ENCODE results near the gene CALHM4.

CALHM4 gene

DNA sequence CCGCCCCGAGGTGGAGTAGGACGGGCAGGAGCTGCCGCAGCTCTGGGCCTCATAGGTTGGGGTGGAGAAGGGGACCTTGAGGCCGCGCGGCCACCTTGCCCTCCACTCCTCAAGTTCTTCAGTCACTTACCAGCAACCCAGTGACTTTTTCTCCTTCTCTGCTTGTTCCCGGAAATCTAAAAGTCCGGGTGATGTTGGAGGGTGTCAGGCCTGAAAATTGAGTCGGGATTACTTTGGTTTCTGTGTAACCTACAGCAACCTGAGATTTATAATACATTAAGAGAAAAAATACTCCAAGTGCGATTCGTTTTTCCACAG is 18.1 kb downstream of the CALHM4 start:
- H3K4me3 ChIP-seq (ENCODE audit: low read depth, low read length) = peak overlapping the region; percentile 98
- TF ChIP-seq, protein P1, sequence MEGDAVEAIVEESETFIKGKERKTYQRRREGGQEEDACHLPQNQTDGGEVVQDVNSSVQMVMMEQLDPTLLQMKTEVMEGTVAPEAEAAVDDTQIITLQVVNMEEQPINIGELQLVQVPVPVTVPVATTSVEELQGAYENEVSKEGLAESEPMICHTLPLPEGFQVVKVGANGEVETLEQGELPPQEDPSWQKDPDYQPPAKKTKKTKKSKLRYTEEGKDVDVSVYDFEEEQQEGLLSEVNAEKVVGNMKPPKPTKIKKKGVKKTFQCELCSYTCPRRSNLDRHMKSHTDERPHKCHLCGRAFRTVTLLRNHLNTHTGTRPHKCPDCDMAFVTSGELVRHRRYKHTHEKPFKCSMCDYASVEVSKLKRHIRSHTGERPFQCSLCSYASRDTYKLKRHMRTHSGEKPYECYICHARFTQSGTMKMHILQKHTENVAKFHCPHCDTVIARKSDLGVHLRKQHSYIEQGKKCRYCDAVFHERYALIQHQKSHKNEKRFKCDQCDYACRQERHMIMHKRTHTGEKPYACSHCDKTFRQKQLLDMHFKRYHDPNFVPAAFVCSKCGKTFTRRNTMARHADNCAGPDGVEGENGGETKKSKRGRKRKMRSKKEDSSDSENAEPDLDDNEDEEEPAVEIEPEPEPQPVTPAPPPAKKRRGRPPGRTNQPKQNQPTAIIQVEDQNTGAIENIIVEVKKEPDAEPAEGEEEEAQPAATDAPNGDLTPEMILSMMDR (IDR thresholded peaks at IDR 0.05; ENCODE audit: control insufficient read depth, extremely low read depth, insufficient read depth) = no peak
- DNase-seq (ENCODE audit: low read depth) = no peak

DNA sequence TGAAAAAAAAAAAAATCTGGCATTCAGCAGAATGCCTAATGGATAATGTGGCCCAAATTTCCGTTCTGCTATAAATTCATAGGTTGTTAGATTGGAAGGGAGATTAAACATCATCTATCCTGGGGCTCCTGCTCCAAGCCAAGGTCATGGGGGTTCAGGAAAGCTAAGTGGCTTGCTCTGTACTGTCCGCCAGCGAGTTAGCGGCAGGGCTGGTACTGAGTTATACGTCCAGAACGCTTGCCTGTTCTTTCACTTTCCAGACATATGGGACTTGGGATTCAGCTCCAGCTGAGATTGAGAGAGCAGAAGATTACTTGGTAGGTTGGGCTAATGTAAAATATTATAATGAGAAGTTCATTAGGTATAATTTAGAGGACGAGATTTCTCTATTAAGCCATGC is 18.6 kb downstream of the CALHM4 start:
- DNase-seq (ENCODE audit: low read depth) = no peak
- peak overlapping the region; percentile 98 for H3K4me3 ChIP-seq (ENCODE audit: low read depth, low read length)
- TF ChIP-seq, protein P1 (IDR thresholded peaks at IDR 0.05; ENCODE audit: control insufficient read depth, extremely low read depth, insufficient read depth) = no peak

DNA sequence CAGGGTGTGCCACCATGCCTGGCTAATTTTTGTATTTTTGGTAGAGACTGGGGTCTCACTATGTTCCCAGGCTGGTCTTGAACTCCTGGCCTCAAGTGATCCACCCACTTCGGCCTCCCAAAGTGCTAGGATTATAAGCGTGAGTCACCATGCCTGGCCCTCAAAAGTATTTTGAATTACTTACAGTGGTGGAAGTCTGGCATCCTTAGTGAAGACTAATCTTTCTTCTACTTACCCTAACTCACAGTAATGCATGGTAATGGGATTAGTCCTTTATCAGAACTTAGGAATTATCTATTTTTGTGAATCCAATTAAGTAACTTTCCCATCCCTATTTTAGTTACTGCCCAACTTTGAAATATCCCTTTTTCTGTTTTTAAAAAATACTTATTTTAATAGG is 21.7 kb downstream of the CALHM4 start:
- TF ChIP-seq, protein P1 (IDR thresholded peaks at IDR 0.05; ENCODE audit: control insufficient read depth, extremely low read depth, insufficient read depth) = no peak
- no peak overlapping the region for H3K4me3 ChIP-seq (ENCODE audit: low read depth, low read length)
- no peak for DNase-seq (ENCODE audit: low read depth)

DNA sequence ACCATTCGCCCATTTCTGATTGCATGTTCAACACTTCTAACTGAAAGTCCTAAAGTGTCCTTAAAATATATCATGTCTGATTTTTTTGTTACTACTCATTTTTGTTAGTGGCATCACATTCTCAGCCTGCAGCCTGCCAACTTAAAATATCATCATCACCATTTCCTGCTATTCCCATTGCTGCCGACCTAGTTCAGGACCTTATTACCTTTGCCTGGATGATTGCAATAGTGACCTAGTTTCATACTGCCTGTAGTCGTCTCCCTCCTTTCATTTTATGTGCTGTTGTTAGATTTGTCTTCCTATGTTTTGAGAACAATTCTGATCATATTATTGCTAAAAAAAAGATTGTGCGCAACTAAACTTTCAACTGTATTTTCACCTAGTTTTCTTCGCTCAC is 23.9 kb downstream of the CALHM4 start:
- TF ChIP-seq, protein P1 (IDR thresholded peaks at IDR 0.05; ENCODE audit: control insufficient read depth, extremely low read depth, insufficient read depth) = no peak
- H3K4me3 ChIP-seq (ENCODE audit: low read depth, low read length) = no peak overlapping the region
- no peak for DNase-seq (ENCODE audit: low read depth)

DNA sequence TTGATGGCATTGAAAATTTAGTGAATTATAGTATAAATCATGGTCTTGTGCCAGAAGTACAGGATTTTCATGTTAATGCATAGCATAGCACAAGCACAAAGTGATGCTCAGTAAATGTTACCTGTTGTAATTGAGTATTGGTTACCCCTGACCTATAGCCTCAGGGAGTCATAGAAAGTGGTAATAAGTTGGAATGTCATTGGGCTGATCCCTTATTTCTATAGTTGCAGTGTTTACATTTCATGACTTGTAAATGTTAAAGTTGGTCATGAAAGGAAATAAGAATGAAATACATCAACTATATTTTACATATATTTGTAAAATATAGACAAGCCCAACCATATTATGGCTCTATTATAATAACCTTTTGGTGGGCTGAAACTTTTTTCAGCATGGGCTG is 24.8 kb downstream of the CALHM4 start:
- no peak for DNase-seq (ENCODE audit: low read depth)
- no peak overlapping the region for H3K4me3 ChIP-seq (ENCODE audit: low read depth, low read length)
- TF ChIP-seq, protein P1 (IDR thresholded peaks at IDR 0.05; ENCODE audit: control insufficient read depth, extremely low read depth, insufficient read depth) = no peak

DNA sequence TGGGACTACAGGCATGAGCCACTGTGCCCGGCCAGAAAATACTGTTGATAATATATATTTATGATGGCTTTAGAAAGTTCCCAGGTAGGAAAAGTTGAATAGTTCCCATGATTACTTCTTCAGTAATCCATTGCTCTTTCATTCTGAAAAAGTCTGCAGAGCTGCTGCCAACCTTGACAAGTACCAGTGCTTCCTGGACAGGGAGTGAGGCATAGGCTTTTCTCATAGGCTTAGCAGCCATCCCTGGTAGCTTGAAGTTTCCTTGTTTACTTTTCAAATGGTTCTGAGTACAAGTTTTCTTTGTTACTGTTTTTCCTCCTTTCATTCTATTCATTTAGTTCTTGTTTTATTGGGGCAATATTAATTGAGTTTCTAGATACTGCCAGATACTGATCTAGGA is 25.6 kb downstream of the CALHM4 start:
- no peak for DNase-seq (ENCODE audit: low read depth)
- TF ChIP-seq, protein P1 (IDR thresholded peaks at IDR 0.05; ENCODE audit: control insufficient read depth, extremely low read depth, insufficient read depth) = no peak
- no peak overlapping the region for H3K4me3 ChIP-seq (ENCODE audit: low read depth, low read length)

DNA sequence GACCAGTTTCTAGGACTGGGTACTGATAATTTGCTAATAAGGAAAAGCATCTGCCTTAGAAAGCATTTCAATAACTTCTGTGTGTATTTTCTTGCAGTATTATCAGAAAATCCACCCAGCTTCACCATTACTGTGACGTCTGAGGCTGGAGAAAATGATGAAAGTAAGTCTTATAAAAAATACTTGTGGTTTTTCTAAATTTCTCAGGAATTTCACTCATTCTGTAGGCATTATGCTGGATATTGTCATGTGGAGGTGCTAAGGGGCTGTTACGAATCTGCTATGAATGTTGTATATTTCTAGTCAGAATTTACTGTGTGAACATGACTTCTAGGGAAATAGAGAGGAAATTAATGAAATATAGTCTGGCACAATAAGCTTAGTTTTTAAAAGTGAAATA is 26.6 kb downstream of the CALHM4 start:
- TF ChIP-seq, protein P1 (IDR thresholded peaks at IDR 0.05; ENCODE audit: control insufficient read depth, extremely low read depth, insufficient read depth) = no peak
- DNase-seq (ENCODE audit: low read depth) = no peak
- no peak overlapping the region for H3K4me3 ChIP-seq (ENCODE audit: low read depth, low read length)

Measured in LNCaP clone FGC (cell line).